Fibroblast of the aortic adventitia (primary cell): Measurements from ENCODE around the gene MPPE1. TPM values are rescaled to one million over a fixed set of nuclear protein-coding genes. Genes with fewer than 3 reads are reported as not detected.
A peak's percentile ranks its signal among the peaks of the same experiment; 100 is the strongest.

ENCODE experiments used
- DNase-seq: peaks from one replicate; pipeline ENCODE4 v3.0.0-alpha.2; 2010; ENCODE audit warnings: low read depth
- H3K4me3 ChIP-seq: 2 replicates; pipeline ENCODE4 v1.5.1; 2011; ENCODE audit warnings: low read depth, mild to moderate bottlenecking, control low read depth, low read length, moderate library complexity
- total RNA-seq: library from RNA; depleted of rRNA; stranded (reverse); fragments of >200 nt; gene quantifications from 2 replicates; pipeline ENCODE4 v1.2.3, GENCODE V29; 2012; ENCODE audit warnings: low replicate concordance
- TF ChIP-seq, protein P1 (sequence below): IDR thresholded peaks from 2 replicates; pipeline ENCODE4 v1.5.1; 2011; ENCODE audit warnings: mild to moderate bottlenecking, low read length, control low read depth, inconsistent platforms; ENCODE audit not compliant: insufficient read depth

Gene MPPE1
- total RNA-seq, 1 donor = 24.0 TPM

DNA sequence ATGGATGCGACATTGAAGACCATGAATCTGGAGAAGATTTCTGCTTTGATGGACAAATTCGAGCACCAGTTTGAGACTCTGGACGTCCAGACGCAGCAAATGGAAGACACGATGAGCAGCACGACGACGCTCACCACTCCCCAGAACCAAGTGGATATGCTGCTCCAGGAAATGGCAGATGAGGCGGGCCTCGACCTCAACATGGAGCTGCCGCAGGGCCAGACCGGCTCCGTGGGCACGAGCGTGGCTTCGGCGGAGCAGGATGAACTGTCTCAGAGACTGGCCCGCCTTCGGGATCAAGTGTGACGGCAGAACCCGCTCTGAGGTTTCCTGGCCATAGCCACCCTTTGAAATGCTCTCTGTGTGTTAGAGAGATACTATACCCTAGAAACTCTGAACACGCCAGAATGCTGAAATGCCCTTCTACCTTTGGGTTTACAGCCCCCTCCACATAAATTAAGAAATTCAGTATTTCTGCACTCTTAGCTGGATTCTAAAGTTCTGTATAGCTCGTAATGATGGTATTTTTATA is 56.2 kb downstream of the MPPE1 start:
- TF ChIP-seq, protein P1, sequence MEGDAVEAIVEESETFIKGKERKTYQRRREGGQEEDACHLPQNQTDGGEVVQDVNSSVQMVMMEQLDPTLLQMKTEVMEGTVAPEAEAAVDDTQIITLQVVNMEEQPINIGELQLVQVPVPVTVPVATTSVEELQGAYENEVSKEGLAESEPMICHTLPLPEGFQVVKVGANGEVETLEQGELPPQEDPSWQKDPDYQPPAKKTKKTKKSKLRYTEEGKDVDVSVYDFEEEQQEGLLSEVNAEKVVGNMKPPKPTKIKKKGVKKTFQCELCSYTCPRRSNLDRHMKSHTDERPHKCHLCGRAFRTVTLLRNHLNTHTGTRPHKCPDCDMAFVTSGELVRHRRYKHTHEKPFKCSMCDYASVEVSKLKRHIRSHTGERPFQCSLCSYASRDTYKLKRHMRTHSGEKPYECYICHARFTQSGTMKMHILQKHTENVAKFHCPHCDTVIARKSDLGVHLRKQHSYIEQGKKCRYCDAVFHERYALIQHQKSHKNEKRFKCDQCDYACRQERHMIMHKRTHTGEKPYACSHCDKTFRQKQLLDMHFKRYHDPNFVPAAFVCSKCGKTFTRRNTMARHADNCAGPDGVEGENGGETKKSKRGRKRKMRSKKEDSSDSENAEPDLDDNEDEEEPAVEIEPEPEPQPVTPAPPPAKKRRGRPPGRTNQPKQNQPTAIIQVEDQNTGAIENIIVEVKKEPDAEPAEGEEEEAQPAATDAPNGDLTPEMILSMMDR = no peak
- peak overlapping the region; percentile 99 for H3K4me3 ChIP-seq
- peak; percentile 40 for DNase-seq

DNA sequence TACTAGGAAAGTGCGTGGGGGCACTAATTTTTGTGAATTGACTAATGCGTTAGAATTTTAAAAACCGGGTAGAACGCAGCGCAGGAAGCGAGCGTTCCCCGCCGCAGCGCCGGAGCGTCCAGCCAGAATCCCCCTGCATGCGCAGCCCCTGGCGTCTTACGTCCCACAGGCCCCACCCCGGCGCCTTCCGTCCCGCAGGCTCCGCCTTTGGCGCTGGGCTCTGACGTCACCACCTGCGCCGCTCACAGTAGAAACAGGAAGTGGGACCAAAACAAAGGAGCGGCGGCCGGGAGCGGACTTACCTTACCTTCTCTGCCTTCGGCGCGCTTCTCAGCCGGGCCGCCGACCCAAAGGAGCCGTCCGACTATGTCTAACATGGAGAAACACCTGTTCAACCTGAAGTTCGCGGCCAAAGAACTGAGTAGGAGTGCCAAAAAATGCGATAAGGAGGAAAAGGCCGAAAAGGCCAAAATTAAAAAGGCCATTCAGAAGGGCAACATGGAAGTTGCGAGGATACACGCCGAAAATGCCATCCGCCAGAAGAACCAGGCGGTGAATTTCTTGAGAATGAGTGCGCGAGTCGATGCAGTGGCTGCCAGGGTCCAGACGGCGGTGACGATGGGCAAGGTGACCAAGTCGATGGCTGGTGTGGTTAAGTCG is 56.8 kb downstream of the MPPE1 start, which contains the start of gene CHMP1B:
Gene CHMP1B, plus strand, starts transcription at position 268 of the 660 bp plus-strand sequence. Its CDS starts 99 bp downstream, at position 367.
- DNase-seq = peak; percentile 98
- TF ChIP-seq, protein P1 = no peak
- peak within 1 kb of the TSS; percentile 99 for H3K4me3 ChIP-seq

DNA sequence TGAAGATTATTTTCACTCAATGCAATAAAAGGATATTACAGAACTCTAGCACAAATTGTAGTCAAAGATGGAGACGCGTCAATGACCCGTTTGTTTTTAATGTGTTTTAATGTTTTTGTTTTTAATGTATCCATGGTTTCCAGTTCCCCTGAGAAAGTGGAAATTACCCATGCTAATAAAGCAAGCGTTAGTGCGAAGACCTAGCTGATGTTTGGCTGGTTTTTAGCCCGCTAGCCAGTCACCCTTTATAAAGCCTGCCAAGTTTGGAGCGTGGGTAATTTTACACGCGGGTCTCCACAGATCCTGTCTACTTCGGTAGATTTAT is 57.3 kb downstream of the MPPE1 start:
- peak overlapping the region; percentile 99 for H3K4me3 ChIP-seq
- TF ChIP-seq, protein P1 = no peak
- DNase-seq = no peak

DNA sequence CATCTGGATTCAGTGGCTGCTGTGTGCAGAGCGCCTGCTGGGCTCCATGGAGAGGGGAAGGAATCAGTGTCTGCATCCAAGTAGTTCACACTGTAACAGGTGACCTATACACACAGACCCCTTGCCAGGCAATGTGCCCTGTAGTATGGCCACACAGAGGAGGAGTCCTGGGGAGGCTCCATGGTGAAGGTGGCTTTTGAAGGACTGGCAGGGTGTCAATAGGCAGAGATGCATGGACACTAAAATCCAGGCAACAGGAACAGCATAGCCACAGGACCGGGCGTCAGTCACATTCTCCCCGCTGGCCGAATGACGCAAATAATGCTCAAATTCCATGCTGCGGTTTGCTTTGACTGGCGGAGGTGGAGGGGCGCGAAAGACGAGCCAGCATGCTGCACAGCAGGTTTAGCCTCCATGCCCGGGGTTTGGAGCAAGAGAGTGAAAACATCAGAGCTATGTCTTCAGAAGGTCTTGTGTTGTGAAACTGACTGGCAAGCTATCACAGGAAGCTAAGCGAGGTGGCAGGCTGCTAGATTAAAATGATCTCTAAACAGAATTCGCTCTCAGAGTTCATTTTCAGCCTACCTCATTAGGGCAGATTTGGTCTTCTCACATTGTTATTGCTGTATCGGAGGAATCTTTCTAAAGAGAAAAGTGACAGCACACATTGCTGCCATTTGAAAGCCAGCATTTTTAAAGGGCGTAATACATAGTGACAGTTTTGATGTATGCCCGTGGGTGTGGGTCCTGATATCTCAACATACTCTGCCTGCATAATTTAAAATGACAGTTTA is 58.1 kb downstream of the MPPE1 start:
- peak overlapping the region; percentile 99 for H3K4me3 ChIP-seq
- TF ChIP-seq, protein P1 = peak; percentile 8
- DNase-seq = peak; percentile 93

DNA sequence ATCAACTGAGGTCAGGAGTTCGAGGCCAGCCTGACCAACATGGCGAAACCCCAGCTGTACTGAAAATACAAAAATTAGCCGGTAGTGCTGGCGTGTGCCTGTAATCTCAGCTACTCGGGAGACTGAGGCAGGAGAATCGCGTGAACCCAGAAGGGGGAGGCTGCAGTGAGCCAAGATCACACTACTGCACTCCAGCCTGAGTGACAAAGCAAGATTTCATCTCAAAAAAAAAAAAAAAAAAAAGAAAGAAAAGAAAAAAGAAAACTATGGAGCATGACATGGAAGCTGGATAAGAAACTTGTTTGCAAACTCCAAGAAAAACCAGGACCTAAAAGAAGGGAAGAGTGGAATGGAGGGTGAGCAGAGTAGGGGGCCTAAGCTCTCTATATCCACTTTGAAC is 58.8 kb downstream of the MPPE1 start:
- no peak overlapping the region for H3K4me3 ChIP-seq
- DNase-seq = no peak
- TF ChIP-seq, protein P1 = no peak

DNA sequence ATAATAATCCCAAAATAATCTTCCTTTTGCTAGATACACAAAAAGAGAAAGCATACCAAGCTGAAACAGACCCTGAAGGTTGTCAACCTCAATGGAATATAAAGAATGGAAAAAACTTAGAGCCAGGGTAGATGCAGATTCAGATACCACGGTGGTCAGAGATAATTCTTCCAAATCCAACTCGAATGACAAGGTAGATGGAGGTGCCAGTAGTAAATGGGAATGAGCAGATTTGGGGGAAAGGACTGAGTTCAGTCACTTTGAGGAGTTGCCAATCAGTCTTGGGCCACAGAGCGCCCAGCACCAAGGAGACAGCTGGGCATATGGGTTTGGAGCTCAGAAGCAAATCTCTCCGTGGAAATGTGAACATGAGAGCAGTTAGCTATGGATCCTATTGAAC is 60.3 kb downstream of the MPPE1 start:
- TF ChIP-seq, protein P1 = no peak
- H3K4me3 ChIP-seq = no peak overlapping the region
- DNase-seq = no peak
